GM13977 (cell line): ENCODE measurements around the gene IMPDH2.
"Not testable (repeated sequence)": the region's sequence is repeated elsewhere in the genome, so short reads cannot be mapped to it uniquely, and the experiment has no call there.

ENCODE experiments used
- DNase-seq: peaks from one replicate; pipeline ENCODE4 v3.0.0; 2012; ENCODE audit warnings: low spot score
- CTCF ChIP-seq: IDR thresholded peaks from 2 replicates; pipeline ENCODE4 v1.5.1; 2012; ENCODE audit warnings: mild to moderate bottlenecking, control low read depth; ENCODE audit not compliant: insufficient read depth; ENCODE audit errors: extremely low read depth, missing control alignments
- in situ Hi-C: fragments of 300-500 bp; cut with MboI; formaldehyde crosslinking; loops from one replicate; pipeline ENCODE4 v1.12.0; 2022; ENCODE audit warnings: low sequenced_read_pairs, low pct_unique_long_range_greater_than_20kb, mixed read lengths, inconsistent platforms; ENCODE audit not compliant: unreplicated experiment

The IMPDH2 gene

GRCh38 chr3:49013738-49014660 is 15.2 kb downstream of the IMPDH2 start:
- in situ Hi-C loops = no loop called here
- DNase-seq = peak; percentile 56
- peak; percentile 71 for TF ChIP-seq CTCF

- no peak for TF ChIP-seq CTCF
- DNase-seq = no peak
- in situ Hi-C loops = no loop called here
These were observed 16.0 kb downstream of the IMPDH2 start for GRCh38 chr3:49013113-49013737.

GRCh38 chr3:49012441-49013017 is 16.7 kb downstream of the IMPDH2 start:
- no peak for TF ChIP-seq CTCF
- in situ Hi-C loops = no loop called here
- no peak for DNase-seq

- no peak for TF ChIP-seq CTCF
- in situ Hi-C loops = no loop called here
These were observed 19.8 kb downstream of the IMPDH2 start for GRCh38 chr3:49009396-49009795.

GRCh38 chr3:49008627-49009026 is 20.6 kb downstream of the IMPDH2 start:
- in situ Hi-C loops, DNase-seq: not testable (repeated sequence)

More at GRCh38 chr3:49009396-49009795, 19.8 kb downstream of the IMPDH2 start:
- no peak for DNase-seq

- in situ Hi-C loops = no loop called here
- TF ChIP-seq CTCF = no peak
- peak; percentile 86 for DNase-seq
These were observed 21.2 kb downstream of the IMPDH2 start for GRCh38 chr3:49007771-49008528.
